ENCODE measurements around the gene ABLIM2.

ABLIM2 gene

DNA sequence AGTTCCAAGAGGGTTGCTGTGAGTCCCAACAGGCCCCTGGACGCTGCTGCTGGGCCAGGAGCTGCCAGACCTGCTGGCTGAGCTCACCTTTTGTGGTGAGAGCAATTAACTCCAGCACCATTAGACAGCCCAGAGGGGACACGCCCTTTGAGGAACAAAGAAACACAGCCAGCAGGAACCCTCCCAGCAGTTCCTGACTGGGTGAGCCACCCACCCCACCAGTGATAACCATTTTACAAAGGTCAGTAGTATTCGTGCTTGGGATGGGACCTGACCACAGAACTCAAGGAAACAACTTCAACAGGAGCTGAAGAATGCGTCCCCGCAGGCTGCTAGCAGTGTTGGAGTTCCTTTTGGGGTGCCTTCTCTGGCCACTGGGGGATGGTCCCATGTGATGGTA, 180.1 kb downstream of the ABLIM2 start:
- no peak overlapping the region for H3K27ac ChIP-seq
- TF ChIP-seq ZFX (IDR thresholded peaks at IDR 0.05), result no peak
- TF ChIP-seq, protein P1, sequence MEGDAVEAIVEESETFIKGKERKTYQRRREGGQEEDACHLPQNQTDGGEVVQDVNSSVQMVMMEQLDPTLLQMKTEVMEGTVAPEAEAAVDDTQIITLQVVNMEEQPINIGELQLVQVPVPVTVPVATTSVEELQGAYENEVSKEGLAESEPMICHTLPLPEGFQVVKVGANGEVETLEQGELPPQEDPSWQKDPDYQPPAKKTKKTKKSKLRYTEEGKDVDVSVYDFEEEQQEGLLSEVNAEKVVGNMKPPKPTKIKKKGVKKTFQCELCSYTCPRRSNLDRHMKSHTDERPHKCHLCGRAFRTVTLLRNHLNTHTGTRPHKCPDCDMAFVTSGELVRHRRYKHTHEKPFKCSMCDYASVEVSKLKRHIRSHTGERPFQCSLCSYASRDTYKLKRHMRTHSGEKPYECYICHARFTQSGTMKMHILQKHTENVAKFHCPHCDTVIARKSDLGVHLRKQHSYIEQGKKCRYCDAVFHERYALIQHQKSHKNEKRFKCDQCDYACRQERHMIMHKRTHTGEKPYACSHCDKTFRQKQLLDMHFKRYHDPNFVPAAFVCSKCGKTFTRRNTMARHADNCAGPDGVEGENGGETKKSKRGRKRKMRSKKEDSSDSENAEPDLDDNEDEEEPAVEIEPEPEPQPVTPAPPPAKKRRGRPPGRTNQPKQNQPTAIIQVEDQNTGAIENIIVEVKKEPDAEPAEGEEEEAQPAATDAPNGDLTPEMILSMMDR (conservative IDR thresholded peaks at IDR 0.05), result no peak

DNA sequence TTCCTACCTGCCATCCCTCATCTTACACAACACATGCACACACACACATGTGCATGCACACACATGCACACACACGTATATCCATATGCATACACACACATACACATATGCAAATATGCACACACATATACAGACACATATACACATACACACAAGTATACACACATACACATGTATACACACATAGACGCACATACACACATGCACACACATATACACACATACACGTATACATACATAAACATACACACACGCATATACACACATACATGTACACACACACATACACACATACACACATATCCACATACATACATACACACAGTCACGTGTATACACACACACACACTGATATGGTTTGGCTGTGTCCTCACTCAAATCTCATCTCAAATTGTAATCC, 182.0 kb downstream of the ABLIM2 start:
- TF ChIP-seq, protein P1 (conservative IDR thresholded peaks at IDR 0.05), result no peak
- no peak for TF ChIP-seq ZFX (IDR thresholded peaks at IDR 0.05)
- no peak overlapping the region for H3K27ac ChIP-seq

DNA sequence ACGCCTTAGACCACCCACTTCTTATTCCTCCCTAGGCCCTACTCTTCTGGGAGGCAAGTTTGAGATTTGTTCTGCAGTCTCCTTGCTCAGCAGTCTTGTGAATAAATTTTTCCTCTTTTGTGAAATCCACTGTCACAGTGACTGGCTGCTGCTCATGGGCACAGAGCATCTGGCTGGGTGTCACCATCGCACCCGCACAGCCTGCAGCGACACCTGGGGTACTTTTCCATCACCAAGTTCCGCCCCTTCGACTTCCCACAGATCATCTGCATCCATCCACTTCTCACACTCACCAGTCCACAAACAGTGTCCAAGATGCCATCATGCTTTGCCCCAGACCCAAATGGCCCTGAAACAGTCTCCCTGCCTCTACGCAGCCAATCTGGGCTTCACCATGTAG, 182.6 kb downstream of the ABLIM2 start:
- TF ChIP-seq ZFX (IDR thresholded peaks at IDR 0.05), result no peak
- TF ChIP-seq, protein P1 (conservative IDR thresholded peaks at IDR 0.05), result no peak
- H3K27ac ChIP-seq, result no peak overlapping the region

DNA sequence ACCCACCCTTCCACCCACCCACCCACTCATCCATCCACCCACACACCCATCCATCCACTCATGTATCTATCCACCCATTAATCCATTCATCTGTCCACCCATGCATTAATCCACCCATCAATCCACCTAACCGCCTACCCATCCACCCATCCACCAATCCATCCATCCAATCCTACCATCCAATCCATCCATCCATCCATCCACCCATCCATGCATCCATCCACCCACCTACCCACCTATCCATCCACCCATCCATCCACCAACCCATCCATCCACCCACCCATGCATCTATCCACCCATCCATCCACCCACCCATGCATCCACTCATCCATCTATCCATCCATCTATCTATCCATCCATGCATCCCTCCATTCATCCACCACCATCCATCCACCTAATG, 184.2 kb downstream of the ABLIM2 start:
- no peak for TF ChIP-seq ZFX (IDR thresholded peaks at IDR 0.05)
- TF ChIP-seq, protein P1 (conservative IDR thresholded peaks at IDR 0.05), result no peak

DNA sequence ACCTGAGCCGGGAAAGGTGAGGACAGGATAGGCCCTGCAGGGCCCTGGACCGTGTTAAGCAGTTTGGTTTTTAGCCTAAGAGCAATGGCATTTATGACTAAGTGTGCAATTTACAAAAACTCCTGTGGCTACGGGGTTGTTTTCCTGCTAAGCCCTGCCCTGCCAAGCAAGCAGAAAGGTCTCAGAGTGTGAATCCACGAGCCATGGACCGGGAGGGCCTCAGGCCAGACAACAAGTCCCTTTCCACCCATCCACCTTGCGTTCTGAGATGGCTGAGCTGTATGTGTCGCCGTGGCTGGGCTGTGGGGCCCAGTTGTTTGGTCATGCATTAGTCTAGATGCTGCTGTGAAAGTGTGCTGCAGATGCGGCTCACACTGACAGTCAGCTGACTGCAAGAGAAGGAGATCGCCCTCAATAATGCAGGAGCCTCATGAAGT, 185.1 kb downstream of the ABLIM2 start:
- TF ChIP-seq, protein P1 (conservative IDR thresholded peaks at IDR 0.05), result no peak
- no peak for TF ChIP-seq ZFX (IDR thresholded peaks at IDR 0.05)
- no peak overlapping the region for H3K27ac ChIP-seq

More for the DNA sequence above, 184.2 kb downstream of the ABLIM2 start:
- no peak overlapping the region for H3K27ac ChIP-seq

DNA sequence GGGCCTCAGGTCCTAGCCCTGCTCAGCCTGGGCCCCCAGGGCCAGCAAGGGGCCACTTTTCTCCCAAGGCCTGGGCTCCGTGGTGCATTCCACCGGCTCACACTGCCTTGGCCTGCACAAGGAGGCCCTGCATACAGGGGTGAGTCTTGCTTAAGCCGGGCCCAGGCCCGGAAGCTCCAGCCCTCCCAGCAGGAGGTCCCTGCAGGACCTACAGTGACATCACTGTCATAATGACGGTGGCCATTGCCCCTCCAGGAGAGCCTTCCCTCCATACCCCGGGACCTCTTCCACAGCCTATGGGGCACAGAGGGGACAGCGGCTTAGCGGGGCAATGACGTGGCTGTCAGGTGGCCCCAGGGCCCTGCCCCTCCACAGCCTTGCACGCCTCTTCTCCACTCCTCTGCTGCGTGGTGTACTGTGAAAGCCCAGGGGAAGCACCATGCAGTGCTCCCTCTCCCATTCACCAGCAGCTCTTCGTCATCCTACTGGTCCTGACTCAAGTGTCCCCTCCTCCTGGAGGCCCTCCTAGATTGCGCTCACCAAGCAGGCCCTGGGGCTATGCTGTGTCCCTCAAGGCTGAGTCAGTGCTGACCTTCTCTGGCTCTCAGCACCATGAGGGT, 186.6 kb downstream of the ABLIM2 start:
- no peak overlapping the region for H3K27ac ChIP-seq
- TF ChIP-seq, protein P1 (conservative IDR thresholded peaks at IDR 0.05), result no peak
- no peak for TF ChIP-seq ZFX (IDR thresholded peaks at IDR 0.05)

DNA sequence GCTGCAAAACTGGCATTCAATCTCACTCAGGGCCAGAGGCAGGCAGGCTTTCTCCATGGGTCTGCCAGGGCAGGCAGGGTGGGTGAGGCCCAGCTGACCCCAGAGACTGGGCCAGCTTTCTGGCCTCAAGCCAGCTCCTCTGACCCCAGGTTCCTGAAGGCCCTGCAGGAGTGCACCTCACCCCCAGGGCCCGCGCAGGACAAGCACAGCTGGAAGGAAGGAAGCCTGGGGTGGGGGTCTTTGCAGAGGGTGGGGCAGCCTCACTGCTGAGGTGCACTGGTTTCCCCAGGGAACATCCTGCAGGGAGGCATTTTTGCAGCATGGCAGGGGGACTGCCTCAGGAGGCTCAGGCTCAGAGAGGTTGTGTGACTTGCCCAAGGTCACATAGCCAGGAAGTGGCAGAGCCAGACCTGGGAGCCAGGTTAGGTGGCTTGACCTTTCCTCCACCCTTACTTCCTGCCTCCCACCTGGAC, 187.4 kb downstream of the ABLIM2 start:
- H3K27ac ChIP-seq, result no peak overlapping the region
- TF ChIP-seq ZFX (IDR thresholded peaks at IDR 0.05), result no peak

DNA sequence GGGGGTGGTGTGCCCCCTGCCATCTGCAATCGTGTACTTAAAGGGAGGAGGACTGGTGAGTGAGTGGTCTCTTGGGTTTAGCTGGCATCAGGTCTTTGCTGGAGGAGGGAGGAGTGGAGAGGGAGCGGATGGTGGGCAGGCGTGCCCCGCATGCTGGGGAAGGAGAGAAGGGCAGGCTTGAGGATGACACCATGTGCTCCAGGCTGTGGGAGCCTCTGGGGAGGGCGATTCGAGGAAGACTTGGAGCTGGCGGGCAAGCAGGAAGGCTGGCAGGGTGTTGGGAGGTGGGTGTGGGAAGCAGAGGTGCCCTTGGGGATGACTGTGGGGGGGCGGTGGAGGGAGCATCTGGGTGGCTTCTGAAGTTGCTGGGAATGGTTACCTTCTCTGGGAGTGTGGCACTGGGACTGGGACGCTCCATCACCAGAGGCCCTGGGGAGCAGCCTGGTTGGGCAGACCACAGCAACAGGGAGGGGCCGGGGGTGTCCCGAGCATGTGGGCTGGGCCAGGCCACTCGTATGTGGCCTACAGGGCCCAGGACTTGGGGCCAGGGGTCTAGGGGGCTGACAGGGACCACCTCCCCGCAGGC, 188.2 kb downstream of the ABLIM2 start:
- no peak for TF ChIP-seq ZFX (IDR thresholded peaks at IDR 0.05)
- TF ChIP-seq, protein P1 (conservative IDR thresholded peaks at IDR 0.05), result no peak
- no peak overlapping the region for H3K27ac ChIP-seq

Measured in C4-2B (cell line).